Activated naive CD4-positive, alpha-beta T cell treated with anti-CD3 and anti-CD28 coated beads, Interleukin-2, amount 50 U/mL, for 24 hours (primary cell): Measurements from ENCODE around the gene TAOK2.

ENCODE experiments used
- H3K27ac Mint-ChIP-seq: one replicate; pipeline ENCODE4 v1.8.0; 2021; ENCODE audit warnings: mild to moderate bottlenecking, mixed read lengths
- H3K27me3 Mint-ChIP-seq: one replicate; pipeline ENCODE4 v1.8.0; 2021; ENCODE audit warnings: mixed read lengths
- H3K36me3 Mint-ChIP-seq: one replicate; pipeline ENCODE4 v1.8.0; 2021; ENCODE audit warnings: mixed read lengths
- H3K4me1 Mint-ChIP-seq: one replicate; pipeline ENCODE4 v1.8.0; 2021; ENCODE audit warnings: mixed read lengths
- H3K4me3 Mint-ChIP-seq: one replicate; pipeline ENCODE4 v1.8.0; 2021; ENCODE audit warnings: mild to moderate bottlenecking, mixed read lengths
- H3K9me3 Mint-ChIP-seq: one replicate; pipeline ENCODE4 v1.8.0; 2021; ENCODE audit warnings: mixed read lengths

Gene TAOK2

GRCh38 chr16:29991571-29991904 lies 17.9 kb downstream of the TAOK2 start:
- Mint-ChIP-seq H3K27me3 (no peaks in the 10 kb centered on the region), H3K9me3 (no peaks in the 10 kb centered on the region), H3K27ac (no peak overlapping the region), H3K36me3 (peaks cover 10% of the 10 kb centered on the region), H3K4me3 (no peak overlapping the region), H3K4me1 (peaks cover 21% of the 10 kb centered on the region)

- H3K27ac Mint-ChIP-seq, result no peak overlapping the region
- H3K4me1 Mint-ChIP-seq, result peaks cover 27% of the 10 kb centered on the region
- H3K27me3 Mint-ChIP-seq, result no peaks in the 10 kb centered on the region
- H3K36me3 Mint-ChIP-seq, result peaks cover 10% of the 10 kb centered on the region
- H3K4me3 Mint-ChIP-seq, result no peak overlapping the region
- H3K9me3 Mint-ChIP-seq, result no peaks in the 10 kb centered on the region
These were observed 18.8 kb downstream of the TAOK2 start for GRCh38 chr16:29992344-29992967.

DNA sequence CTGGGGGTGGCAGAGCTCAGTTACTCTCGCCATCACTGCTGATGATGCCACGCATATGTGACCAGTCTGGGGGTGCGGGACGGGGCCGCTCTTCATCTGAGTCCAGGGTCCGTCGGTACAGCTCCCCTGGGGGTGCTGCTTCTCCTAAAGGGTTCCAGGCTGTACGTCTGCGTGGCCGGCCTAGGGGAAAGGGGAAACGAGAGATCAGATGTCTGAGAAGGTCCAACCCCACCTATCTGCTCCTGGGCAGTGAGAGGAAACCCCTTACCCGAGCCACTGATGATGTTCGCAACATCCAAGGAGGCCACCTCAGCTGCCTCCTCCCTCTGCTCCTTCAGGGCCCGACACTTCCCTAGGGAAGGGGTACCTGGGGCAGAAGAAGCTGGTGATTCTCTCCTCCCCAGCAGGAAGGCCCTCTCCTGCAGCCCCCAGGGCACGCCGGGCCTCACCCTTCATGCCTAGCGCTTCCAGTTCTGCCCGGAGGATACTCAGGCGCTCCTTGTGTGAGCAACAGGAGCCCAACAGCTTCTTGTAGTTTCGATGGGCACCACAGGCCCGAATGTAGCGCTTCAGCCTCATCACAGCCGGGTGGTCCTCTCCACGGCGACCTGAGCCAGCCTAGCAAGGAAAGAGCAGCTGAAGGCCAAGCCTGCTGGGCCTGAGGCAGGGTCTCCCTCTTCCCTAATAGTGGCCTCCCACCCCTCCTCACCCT lies 19.7 kb downstream of the TAOK2 start:
- no peak overlapping the region for H3K27ac Mint-ChIP-seq
- peaks cover 6% of the 10 kb centered on the region for H3K36me3 Mint-ChIP-seq
- H3K9me3 Mint-ChIP-seq, result no peaks in the 10 kb centered on the region
- no peak overlapping the region for H3K4me3 Mint-ChIP-seq
- H3K27me3 Mint-ChIP-seq, result no peaks in the 10 kb centered on the region
- H3K4me1 Mint-ChIP-seq, result peaks cover 34% of the 10 kb centered on the region

GRCh38 chr16:29993903-29994599 lies 20.4 kb downstream of the TAOK2 start:
- peaks cover 38% of the 10 kb centered on the region for H3K4me1 Mint-ChIP-seq
- H3K27me3 Mint-ChIP-seq, result no peaks in the 10 kb centered on the region
- no peaks in the 10 kb centered on the region for H3K9me3 Mint-ChIP-seq
- peaks cover 6% of the 10 kb centered on the region for H3K36me3 Mint-ChIP-seq
- H3K27ac Mint-ChIP-seq, result peak overlapping the region; percentile 96
- peak overlapping the region; percentile 99 for H3K4me3 Mint-ChIP-seq

DNA sequence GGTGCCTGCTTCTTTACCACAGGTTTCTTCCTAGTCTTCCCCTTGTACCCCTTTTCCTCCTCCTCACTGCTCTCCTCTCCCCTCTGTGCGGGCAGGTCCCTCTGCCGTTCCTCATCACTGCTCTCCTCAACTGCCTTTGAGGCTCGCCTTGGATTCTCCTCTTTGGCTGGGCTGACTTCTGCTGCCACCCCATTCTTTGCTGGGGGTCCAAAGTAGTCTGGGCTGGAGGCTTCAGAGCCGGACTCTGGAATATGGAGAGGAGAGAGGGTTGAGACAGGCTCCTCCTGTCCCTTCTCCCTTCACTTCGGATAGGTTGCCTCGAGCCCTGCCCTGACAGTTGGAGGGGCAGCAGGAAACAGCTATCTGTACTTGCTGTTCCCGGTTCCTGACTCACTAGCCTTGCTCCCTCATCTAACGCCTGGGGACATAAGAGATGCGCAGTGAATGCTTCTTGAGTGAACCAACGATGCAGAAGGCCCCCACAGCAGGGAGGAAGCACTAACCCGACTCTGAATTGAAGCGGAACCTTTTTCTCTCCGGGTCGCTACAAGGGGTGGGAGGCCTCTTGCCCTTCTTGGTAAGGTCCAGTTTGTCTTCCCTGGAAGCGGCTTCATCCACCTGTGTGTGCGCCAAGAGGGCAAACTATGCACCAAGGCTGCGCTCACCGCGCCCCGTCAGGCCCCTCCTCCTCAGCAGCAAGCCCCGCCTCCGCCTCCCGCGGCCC lies 21.1 kb downstream of the TAOK2 start:
- Mint-ChIP-seq H3K27me3 (no peaks in the 10 kb centered on the region), H3K4me1 (peaks cover 43% of the 10 kb centered on the region), H3K4me3 (peak overlapping the region; percentile 99), H3K9me3 (no peaks in the 10 kb centered on the region), H3K36me3 (peaks cover 5% of the 10 kb centered on the region), H3K27ac (peak overlapping the region; percentile 96)

GRCh38 chr16:29995324-29995910 lies 21.7 kb downstream of the TAOK2 start, which contains the start of gene HIRIP3:
Gene HIRIP3 (minus strand): TSS chr16:29995617. CDS start chr16:29995605, 12 bp downstream.
- Mint-ChIP-seq H3K36me3 (peaks cover 5% of the 10 kb centered on the region), H3K27me3 (no peaks in the 10 kb centered on the region), H3K4me3 (peak within 1 kb of the TSS; percentile 99), H3K9me3 (no peaks in the 10 kb centered on the region), H3K4me1 (peaks cover 43% of the 10 kb centered on the region), H3K27ac (peak within 1 kb of the TSS; percentile 96)

GRCh38 chr16:29995911-29996765 lies 22.5 kb downstream of the TAOK2 start, which contains the start of gene INO80E:
Gene INO80E (plus strand): TSS chr16:29996241. CDS start chr16:29996311, 70 bp downstream.
- Mint-ChIP-seq H3K27ac (peak within 1 kb of the TSS; percentile 96), H3K27me3 (no peaks in the 10 kb centered on the region), H3K4me3 (peak within 1 kb of the TSS; percentile 99), H3K36me3 (peaks cover 5% of the 10 kb centered on the region), H3K9me3 (no peaks in the 10 kb centered on the region), H3K4me1 (peaks cover 43% of the 10 kb centered on the region)

DNA sequence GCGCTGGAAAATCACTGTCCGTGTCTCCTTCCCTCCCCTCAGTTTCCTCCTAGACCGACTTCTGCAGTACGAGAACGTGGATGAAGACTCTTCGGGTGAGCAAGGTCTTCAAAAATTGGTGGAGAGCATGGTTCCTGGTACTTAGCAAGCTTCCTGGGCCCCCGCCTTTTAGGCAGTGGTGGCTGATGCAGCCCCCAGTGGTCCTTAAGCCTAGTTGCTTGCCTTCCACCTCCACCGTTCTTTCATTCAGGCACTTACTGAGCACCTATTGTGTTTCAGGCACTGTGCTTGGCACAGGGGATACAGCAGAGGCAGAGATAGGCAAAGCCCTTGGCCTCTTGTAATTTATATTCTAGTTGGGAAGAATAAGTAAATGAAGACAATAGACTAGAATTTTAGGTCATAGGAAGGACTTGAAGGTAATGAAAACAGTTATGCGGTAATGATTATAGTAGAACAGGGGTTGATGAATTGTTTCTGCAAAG lies 23.1 kb downstream of the TAOK2 start:
- Mint-ChIP-seq H3K27me3 (no peaks in the 10 kb centered on the region), H3K27ac (peak overlapping the region; percentile 96)

GRCh38 chr16:29999605-30000004 lies 25.9 kb downstream of the TAOK2 start:
- Mint-ChIP-seq H3K27ac (no peak overlapping the region), H3K36me3 (no peaks in the 10 kb centered on the region), H3K4me1 (peaks cover 34% of the 10 kb centered on the region), H3K9me3 (no peaks in the 10 kb centered on the region), H3K4me3 (no peak overlapping the region), H3K27me3 (no peaks in the 10 kb centered on the region)

More for the DNA sequence above, 23.1 kb downstream of the TAOK2 start:
- Mint-ChIP-seq H3K4me3 (peak overlapping the region; percentile 99), H3K4me1 (peaks cover 43% of the 10 kb centered on the region), H3K36me3 (peaks cover 5% of the 10 kb centered on the region), H3K9me3 (no peaks in the 10 kb centered on the region)

- H3K27ac Mint-ChIP-seq, result no peak overlapping the region
- H3K27me3 Mint-ChIP-seq, result no peaks in the 10 kb centered on the region
- H3K36me3 Mint-ChIP-seq, result no peaks in the 10 kb centered on the region
These were observed 27.3 kb downstream of the TAOK2 start for GRCh38 chr16:30000735-30001631.

GRCh38 chr16:30002614-30003346 lies 29.1 kb downstream of the TAOK2 start:
- Mint-ChIP-seq H3K4me1 (peaks cover 15% of the 10 kb centered on the region), H3K9me3 (no peaks in the 10 kb centered on the region), H3K36me3 (no peaks in the 10 kb centered on the region), H3K27me3 (no peaks in the 10 kb centered on the region), H3K4me3 (no peak overlapping the region), H3K27ac (peak overlapping the region; percentile 61)

More at GRCh38 chr16:30000735-30001631, 27.3 kb downstream of the TAOK2 start:
- Mint-ChIP-seq H3K4me3 (no peak overlapping the region), H3K9me3 (no peaks in the 10 kb centered on the region), H3K4me1 (peaks cover 28% of the 10 kb centered on the region)

DNA sequence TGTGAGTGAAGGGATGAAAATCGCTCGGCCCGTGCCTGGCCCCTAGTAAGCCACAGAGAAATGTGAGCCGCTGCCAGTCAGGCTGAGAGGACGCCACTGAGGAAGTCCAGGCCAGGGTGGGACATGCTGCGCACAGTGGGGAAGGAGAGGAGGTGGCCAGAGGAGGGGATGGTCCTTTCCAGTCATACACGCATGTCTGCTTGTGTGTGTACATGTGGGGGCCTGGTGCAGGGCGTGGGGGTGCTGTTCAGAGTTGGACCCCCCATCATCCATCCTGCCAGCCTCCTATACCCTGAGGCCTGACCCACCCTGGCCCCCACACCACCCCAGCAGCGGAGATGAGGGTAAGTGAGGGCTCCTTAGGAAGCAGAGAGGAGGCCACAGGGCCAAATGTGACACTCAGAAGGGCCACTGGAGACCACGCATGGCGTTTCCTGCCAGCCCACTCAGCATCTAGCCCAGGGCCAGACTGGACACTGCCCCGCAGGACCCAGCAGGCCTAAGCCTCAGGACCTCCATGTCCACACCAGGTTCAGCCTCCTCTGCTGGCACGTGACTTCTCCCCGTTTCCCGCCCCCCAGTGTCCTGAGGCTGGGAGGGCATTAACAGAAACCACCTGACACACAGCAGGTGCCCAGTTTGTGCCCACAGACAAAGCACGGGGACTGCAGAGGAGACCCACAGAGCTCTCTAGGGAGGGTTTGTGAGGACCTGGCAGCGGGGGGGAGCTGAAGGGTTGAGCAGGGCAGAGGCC lies 30.2 kb downstream of the TAOK2 start:
- H3K27ac Mint-ChIP-seq, result no peak overlapping the region
- H3K27me3 Mint-ChIP-seq, result no peaks in the 10 kb centered on the region
- peaks cover 7% of the 10 kb centered on the region for H3K4me1 Mint-ChIP-seq
- H3K4me3 Mint-ChIP-seq, result no peak overlapping the region
- no peaks in the 10 kb centered on the region for H3K9me3 Mint-ChIP-seq
- H3K36me3 Mint-ChIP-seq, result no peaks in the 10 kb centered on the region
